Activated CD4-positive, CD25-positive, alpha-beta regulatory T cell treated with anti-CD3 and anti-CD28 coated beads, Interleukin-2, amount 50 U/mL, for 24 hours (primary cell): ENCODE measurements around the gene KASH5.

Experiments used
- ATAC-seq, 2 donors: fragments of 150-1000 bp; cut with Tn5 transposase; one replicate each; pipeline ENCODE4 v1.10.0; 2021; ENCODE audit warnings: mild to moderate bottlenecking in 1 of 2, moderate library complexity in 1 of 2

KASH5 gene

GRCh38 chr19:49396738-49397505 lies 8.9 kb downstream of the KASH5 start:
- ATAC-seq: no peak

- ATAC-seq: no peak
These were observed 10.1 kb downstream of the KASH5 start for GRCh38 chr19:49398001-49398615.

GRCh38 chr19:49398931-49399330 lies 10.9 kb downstream of the KASH5 start:
- no peak for ATAC-seq

- no peak for ATAC-seq
These were observed 12.0 kb downstream of the KASH5 start for GRCh38 chr19:49400029-49400428.

GRCh38 chr19:49403404-49404187 lies 15.5 kb downstream of the KASH5 start:
- ATAC-seq: no peak

- ATAC-seq: no peak
These were observed 19.0 kb downstream of the KASH5 start for GRCh38 chr19:49407079-49407478.

- ATAC-seq: no peak
These were observed 19.5 kb downstream of the KASH5 start for GRCh38 chr19:49407482-49408015.

- ATAC-seq: peak in 1 of 2 donors; percentile 21
These were observed 20.9 kb downstream of the KASH5 start for GRCh38 chr19:49408816-49409440.

- ATAC-seq: peak in 1 of 2 donors; percentile 41
These were observed 21.5 kb downstream of the KASH5 start for GRCh38 chr19:49409441-49410029.

GRCh38 chr19:49411681-49412326 lies 23.8 kb downstream of the KASH5 start:
- no peak for ATAC-seq

- ATAC-seq: no peak
These were observed 25.3 kb downstream of the KASH5 start for GRCh38 chr19:49413348-49413747.

- ATAC-seq: no peak
These were observed 26.2 kb downstream of the KASH5 start for GRCh38 chr19:49414256-49414655.

GRCh38 chr19:49415102-49415809 lies 27.2 kb downstream of the KASH5 start:
- ATAC-seq: no peak

- no peak for ATAC-seq
These were observed 27.8 kb downstream of the KASH5 start for GRCh38 chr19:49415810-49416200.

- no peak for ATAC-seq
These were observed 29.0 kb downstream of the KASH5 start for GRCh38 chr19:49417088-49417487.

- no peak for ATAC-seq
These were observed 30.5 kb downstream of the KASH5 start for GRCh38 chr19:49418511-49418910.

- ATAC-seq: no peak
These were observed 31.1 kb downstream of the KASH5 start for GRCh38 chr19:49419173-49419572.

- ATAC-seq: no peak
These were observed 32.2 kb downstream of the KASH5 start for GRCh38 chr19:49420227-49420626.

GRCh38 chr19:49421039-49421877 lies 33.2 kb downstream of the KASH5 start:
- no peak for ATAC-seq

- no peak for ATAC-seq
These were observed 33.8 kb downstream of the KASH5 start for GRCh38 chr19:49421878-49422202.
